HG02870 (cell line): ENCODE data around the gene ANKS6.

Source experiments
- ATAC-seq: cut with Tn5 transposase; IDR thresholded peaks from one replicate; pipeline ENCODE4 v1.9.1; 2021; ENCODE audit warnings: mild to moderate bottlenecking, moderate library complexity; ENCODE audit not compliant: unreplicated experiment

The ANKS6 gene

DNA sequence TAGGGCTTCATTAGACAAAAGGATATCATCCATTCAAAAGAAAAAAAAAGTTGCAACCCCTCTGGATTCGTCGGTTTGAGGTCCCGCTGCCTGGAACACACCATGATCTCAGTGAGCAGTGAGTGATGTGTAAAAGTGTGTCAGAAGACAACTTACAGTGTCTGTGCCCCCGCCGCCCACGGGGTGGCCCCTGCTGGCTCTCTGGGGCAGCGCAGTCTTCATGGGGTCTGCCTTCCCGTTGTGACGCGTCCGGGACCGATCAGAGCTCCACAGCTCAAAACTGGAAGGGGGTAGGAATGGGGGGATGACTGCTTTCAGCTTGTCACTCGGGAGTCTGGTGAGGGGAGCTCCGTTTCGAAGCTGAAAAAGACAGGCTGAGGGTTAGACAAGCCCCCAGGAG, 22.6 kb downstream of the ANKS6 start:
- no peak for ATAC-seq

DNA sequence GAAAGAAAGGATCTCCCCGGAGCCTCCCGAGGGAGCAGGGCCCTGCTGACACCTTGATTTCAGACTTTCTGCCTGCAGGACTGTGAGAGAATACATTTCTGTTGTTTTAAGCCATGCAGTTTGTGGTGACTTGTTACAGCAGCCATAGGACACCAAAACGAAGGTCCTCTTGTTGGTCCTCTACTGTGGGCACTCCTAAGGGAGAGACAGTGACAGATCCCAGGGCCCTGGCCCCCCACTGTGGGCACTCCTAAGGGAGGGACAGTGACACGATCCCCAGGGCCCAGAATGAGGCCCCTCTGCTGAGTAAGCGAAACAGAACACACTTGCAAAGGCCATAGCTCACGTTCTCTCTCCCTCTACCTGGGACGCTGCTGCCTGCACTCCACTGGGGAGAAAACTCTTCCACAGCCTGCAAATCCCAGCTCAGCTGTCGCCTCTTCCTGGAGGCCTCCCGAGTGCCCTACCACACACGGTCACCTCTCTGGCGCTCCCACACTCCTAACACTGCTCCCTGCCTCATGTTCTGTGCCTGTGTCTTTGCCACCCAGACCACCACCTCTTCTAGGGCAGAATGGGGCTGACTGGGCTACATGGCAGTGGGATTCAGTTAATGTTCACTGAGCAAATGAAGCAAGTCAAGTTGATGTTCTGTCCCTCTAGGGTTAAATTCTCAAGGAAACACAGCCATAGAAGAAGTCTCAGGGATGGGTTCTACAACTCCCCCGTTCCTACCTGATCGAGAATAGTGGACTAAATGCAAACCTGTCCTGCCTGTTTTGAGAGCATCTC, 23.8 kb downstream of the ANKS6 start:
- ATAC-seq: no peak

DNA sequence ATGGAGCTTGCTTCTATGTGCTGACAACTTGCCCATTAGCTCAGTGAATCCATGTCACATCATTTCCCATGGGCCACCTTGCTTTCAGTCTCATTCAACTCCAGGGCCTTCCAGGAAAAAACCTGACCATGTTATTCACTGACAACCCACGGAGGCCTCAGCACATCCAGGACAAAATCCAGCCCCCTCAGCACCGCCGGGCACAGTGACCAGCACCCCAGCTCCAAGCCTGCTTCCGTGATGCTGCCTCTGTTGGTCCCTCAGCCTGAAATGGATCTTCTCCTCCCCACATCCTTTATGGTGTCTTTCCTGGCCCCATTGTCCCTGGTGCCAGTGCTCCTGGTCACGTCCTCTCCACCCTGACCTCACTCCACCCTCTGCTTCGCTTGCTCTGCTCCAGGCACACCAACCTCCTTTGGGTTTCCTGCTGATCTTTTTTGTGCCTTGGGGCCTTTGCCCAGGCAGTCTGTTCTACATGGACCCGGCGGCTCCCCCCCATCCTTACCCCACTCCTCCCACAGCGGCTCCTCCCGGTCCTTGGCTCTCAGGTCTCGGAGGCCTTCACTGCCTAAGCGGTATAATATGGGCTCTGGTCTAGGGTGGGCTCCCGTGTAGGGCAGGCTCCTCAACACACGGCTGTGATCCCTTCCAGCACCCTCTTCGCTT, 25.0 kb downstream of the ANKS6 start:
- ATAC-seq: no peak

DNA sequence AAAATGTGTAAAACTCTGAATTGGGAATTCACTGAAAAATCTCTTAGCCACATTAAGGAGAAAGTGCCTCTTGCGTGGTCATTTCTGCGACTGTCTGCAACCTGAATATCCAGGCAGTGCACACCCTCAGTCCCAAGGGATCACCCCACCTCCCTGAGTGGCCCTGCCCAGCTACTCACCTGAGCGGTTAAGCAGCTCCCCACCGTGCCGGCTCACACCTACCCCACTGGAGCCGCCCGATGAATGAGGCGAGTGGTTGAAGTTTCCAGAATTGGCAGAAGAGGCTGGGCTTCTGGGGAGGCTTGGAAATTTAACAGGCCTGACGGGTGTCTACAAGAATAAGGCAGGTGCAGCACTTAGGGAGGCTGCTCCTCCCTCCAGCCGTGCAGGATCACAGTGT, 25.6 kb downstream of the ANKS6 start:
- no peak for ATAC-seq

DNA sequence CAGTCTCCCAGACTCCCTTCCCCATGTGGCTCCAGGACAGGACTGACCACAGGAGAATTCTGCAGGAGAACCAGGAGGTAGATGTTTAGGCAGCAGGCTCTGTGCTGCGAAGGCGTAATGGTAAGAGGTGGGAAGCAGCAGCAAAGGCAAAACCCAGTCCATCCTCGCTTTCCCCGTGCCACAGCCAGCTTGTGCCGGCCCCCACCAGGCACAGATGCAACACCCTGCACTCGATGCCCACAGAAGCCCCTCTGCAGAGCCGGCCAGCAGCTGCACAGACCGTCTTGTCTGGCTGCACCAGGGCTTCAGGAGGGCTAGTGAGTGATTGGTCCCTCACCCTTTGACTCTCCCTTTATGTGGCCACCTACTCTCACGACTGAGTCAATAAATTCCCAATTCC, 28.0 kb downstream of the ANKS6 start:
- ATAC-seq: no peak

DNA sequence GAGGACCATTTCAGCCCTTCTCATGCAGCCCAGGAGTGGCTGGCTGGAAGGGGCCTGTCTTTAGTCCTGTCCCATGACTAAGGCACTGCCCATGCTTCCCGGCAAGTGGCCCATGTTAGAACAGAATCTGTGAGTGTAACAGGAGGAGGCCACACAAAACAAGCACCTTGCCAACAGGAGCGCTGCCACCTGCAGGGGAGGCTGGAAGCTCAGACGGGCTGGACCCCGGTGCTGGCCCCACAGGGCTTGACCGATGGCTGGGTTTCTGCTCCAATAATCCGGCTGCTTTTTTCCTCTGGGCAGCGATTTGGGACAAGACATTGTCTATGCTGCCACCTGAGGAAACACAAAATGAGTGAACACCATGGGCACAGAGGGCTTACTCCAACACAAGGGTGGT, 28.4 kb downstream of the ANKS6 start:
- ATAC-seq: no peak

DNA sequence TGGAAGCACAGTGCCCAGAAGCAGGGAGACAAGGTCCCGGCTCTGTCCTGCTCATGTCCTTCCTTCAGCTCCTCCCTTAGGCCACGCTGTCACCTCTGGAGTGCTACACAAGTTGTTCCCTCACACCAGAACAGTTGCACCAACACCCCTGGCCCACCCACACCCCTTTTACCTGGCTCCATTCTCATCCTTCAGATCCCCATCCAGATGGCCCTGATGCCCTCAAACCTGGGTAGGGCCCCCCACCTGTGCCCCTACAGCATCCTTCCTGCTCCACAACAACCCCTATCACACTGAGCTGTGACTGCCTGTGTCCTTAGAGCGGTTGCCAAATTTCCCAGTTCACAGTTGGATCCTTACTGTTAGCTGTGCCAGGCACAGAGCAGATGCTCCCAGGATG, 29.2 kb downstream of the ANKS6 start:
- no peak for ATAC-seq

DNA sequence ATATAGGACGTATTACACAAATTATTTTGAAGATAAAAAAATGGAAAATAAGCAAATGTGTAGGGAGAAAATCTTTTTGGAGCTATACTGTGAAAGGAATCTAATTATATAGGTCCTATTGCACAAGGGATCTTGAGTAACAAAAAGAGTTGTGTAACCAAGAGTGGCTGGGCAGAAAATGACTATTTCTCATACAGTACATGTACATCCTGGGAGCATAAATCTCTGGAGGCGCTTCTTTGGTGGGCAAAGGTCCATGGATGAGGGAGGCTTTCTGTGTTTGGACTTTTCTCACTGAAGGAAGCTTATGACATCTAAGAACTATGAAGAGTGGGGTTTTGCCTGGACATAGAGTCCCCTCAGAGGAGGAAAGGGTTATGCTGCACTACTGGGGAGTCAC, 29.8 kb downstream of the ANKS6 start:
- ATAC-seq: no peak

DNA sequence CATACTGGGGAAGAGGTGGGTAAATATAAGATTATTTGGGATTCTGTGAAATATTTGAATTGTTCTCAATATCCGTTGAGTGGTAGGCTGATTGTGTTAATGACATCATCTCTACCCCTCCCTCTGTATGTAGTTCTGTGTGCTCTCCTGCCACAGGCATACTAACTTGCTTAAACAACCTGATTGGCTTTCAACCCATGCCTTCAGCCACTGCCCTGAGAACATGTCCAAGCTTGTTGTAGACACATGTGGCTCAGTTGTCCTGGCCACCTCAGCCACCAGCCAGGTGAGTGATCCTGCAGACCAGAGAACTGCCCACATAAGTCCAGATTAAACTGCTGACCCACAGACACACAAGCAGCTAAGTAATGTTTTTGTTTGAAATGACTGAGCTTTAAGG, 31.1 kb downstream of the ANKS6 start:
- ATAC-seq: no peak

DNA sequence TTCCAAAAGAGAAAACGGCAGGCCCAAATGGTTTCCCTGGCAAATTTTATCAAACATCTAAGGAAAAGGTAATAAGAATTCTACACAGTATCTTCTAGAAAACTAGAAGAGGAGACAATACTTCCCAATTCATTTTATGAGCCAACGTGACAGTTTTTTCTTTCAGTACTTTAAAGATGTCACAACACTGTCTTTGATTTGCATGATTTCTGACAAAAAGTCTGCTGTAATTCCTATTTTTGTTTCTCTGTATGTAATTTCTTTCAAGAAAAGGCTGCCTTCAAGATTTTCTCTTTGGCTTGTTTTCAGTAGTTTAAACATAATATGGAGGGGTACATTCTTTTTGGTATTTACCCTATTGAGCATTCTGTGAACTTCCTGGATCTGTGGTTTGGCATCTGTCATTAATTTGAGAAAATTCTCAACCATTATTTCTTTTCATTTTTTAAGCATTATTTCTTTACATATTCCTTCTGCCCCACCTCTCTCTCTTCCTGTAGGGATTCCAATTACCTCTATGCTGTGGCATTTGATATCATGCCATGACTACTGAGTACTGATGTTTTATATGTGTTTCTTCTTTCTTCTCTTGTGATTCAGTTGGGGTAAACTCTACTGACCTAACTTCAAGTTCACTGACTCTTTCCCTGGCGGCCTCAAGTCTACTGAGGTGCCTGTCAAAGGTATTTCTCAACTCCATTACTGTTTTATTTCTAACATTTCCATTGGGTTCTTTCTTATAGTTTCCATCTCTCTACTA, 32.2 kb downstream of the ANKS6 start:
- ATAC-seq: no peak

DNA sequence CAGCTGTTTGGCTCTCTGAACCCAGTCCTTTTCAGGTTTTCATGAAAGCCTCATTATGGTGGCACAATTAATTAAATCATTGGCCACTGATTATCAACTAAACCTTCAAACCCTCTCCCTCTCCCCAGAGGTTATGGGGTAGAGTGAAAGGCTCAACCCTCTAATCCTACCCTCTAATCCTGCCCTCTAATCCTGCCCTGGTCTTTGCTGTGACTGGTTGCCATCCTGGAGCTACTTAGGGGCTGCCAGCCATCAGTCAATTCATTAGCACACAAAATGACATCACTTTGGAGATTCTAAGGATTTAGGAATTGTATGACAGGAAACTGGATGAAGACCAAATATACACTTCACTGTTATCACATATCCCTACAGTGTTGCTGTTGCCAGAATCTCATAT, 36.1 kb downstream of the ANKS6 start:
- ATAC-seq: no peak

DNA sequence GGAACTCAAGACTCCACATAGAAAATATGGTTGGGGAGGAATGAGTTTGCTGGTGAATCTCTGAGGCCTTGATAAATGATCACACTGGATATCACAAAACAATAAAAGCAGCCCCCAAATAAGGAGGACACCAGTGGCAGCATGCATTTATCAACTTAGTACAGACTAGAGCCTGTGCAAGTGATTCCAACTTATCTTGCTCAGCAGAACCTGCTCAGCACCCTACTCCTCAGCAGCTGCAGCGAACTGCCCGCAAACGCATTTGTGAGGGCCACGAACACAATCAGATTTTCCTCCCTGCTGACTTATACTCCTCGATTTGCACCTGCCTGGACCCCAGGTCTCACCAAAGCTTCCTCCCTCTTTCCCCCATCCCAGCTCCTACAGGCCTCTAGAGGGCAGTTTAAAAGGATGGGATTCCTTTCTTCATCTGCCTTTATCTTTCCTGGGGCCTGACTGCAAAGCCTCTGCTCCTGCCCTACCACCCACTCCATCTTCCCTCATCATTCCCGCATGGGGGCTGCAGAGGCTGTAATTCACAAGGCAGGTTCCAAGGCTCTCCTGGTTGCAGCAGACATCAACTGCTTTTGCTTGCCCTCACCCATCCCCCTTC, 41.2 kb downstream of the ANKS6 start:
- ATAC-seq: no peak

DNA sequence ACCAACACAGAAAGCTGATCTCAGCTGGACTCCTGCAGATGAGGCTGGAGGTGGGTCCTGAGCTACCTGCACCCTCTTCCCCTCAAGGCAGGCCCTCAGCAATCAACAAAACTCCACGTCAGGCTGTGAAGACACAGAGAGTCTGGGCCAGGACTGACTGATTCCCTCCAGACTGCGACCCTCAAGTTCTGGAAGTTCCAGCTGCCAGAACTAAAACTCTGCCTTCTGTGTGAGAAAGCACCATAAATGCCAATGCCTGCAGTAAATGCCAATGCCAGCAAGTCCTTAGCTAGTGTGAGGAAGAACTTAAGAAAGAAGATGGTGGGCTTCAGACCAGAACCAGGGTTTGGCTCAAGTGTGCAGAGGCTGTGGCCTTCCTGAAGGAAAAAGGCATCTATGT, 45.1 kb downstream of the ANKS6 start:
- ATAC-seq: no peak

DNA sequence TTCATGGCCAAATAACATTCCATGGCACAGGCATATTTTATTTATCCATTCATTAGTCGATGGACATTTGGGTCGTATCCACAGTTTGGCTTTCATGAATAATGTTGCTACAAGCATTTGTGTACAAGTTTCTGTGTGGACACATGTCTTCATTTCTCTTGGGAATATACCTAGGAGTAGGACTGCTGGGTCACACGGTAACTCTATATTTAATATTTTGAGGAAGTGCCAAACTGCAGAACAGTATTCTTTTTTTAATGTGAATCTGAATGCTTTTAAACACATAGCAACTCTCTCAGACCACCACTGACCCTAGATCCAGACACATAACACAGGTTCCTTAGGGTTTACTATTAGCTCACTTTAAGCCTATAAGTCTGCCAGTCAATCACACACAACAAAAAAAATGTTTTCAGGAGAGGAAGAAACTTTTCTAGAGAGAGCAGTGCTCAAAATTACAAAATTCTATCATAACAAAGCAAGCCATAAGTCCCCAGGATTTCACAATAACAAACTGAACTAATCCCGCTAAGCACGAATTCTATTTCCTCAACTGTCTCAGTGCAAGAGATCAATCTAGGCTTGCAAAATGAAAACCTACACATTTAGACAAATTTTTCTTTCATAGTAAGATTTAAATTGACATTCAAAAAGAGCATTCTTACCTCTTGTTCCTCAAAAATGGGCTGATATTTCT, 45.8 kb downstream of the ANKS6 start:
- no peak for ATAC-seq

DNA sequence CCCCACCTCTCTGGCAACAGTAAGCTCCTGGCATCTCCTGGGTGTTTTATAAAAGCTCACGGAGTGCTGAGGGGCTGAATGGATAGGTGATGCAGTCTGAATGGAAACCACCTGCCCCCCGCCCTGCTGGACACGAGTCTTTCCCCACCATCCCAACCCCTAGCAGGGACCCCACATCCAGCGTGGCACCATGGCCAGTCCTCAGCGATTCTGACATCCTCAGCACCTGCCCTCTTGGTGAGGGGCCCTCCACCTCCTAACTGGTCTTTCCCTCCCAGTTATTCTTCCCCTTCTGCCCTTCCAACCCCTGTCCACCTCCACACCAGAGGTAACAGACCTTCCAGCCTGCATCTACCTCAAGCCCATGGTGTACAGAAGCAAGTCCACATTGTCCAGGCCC, 48.9 kb downstream of the ANKS6 start:
- no peak for ATAC-seq

DNA sequence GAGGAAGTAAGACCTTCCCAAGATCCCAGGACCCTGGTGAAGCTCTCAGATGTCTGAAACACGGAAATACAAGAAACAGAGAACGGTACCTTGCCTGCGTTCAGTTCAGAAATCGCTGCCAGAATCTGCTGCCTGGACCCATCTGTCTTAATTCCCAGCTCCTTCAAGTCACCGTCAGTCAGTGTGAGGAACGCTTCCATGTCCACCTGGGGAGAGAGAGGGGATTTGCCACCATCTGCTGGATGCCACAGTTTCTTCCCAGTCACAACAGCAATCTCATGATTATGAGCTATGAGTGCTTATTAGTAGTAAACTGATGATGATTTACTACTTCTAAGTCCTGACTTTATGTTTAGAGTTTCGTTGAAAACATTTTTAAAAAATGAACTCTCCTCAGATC, 50.9 kb downstream of the ANKS6 start:
- no peak for ATAC-seq

DNA sequence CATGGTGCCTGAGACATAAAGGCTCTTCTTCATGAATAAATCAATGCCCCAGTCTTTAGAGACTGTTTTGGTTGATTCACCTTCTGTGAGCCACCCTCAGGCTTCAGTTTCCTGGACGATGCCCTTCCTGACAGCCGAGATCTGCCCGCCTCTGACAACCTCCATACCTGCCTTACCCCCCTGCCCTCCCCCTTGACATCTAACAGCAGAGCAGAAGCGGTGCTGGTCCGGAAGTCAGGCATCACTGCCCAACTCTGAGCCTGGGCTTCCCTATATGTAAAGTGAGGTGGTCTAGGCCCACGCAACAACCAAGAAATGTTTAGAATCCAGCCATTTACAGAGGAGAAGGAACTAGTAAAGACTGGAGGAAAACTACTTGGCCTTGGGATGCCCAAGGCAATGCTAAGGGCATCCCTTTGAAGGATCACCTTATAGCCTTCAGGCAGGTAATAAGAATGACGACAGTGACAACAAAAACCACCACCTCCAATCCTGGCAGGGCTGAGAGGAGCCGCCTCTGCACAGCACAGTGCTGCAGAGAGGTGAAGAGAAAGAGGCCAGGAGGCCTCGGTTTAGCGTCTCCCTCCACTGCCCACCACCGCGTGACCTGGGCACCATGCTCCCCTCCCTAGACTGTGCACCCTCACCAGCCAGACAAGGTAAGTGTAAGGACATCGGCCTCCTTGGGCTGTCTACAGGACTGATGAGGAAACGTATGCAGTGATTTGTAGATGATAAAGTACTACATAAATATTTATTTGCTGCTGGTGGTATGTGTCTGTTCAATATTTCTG, 52.3 kb downstream of the ANKS6 start:
- ATAC-seq: no peak

DNA sequence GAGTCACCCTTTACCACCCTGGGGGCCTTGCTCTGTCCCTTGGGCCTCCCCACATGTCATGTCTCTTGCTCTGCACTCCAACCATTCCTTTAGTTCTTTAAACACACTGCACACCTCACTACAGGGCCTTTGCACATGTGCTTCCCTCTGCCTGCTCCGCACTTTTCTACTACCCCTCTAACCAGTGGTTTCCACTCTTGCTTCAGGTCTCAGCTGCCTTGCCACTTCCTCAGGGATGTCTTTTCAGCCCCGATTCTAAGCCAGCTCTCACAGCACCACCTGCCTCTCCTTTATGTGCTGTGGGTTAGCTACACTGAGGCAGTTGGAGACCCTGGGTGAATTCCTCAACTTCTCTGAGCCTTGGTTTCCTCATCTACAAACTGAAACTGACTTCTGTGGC, 53.0 kb downstream of the ANKS6 start:
- ATAC-seq: no peak

DNA sequence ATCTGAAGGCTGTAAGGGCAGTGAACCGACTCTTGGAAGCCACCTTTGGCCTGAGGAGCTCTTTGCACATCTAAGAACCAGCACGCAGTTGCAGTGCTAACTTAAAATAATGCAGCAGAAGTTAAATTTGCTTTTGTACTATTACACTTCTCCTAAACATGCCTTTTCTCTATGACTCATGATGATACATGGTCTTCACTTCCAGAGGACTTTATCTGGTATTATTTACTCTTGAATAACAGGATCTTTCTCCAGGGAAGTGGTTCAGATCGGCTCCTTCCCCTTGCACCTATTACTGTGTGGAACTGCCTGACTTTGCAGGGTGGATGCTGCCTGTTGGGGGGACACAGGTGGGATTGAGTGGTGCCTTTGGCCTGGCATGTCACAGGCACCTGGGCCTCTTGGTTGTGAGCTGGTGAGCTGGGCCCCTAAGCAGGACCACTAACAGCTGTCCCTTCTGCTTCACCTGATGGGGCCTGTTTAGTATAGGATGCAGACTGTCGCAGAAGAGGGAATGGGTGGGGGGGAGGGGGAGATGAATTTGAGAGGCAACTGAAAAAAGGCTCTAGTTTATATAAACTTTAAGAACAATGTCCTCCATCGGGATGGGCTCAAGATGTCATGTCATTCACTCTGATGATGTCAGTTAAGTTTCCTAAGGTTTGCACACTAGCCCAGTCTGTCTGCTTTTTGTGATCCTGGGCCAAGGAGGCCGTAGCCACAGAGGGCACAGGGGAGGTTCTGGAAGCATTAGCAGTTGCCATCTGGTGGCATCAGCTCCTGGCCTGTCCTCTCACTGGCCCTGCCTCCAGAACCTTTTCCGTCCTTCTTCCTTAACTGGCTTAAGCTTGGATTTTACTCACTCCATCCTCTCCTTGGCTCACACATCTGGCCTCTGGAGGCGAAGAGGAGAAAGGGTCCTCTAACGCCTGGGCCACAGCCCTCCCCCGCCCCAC, 53.8 kb downstream of the ANKS6 start:
- ATAC-seq: no peak
